SU-DHL-6 (cell line): ENCODE data around the gene PLD1.

Experiments
- H2AFZ ChIP-seq: fragments of 200-600 bp; sonication (generic); 2 replicates; pipeline ENCODE4 v1.6.1; 2014; ENCODE audit warnings: low read depth, mild to moderate bottlenecking, moderate library complexity, mixed read lengths, antibody characterized with exemption, low read length; ENCODE audit not compliant: severe bottlenecking
- H3F3A ChIP-seq: fragments of 200-600 bp; shearing (Covaris generic); 2 replicates; pipeline ENCODE4 v1.6.0; 2016; ENCODE audit warnings: antibody characterized with exemption, mild to moderate bottlenecking; ENCODE audit not compliant: insufficient read depth
- H3K27ac ChIP-seq: fragments of 200-600 bp; sonication (generic); 2 replicates; pipeline ENCODE4 v1.5.1; 2016; ENCODE audit warnings: low read depth, mild to moderate bottlenecking, low read length, moderate library complexity, mixed read lengths
- H3K27me3 ChIP-seq: fragments of 200-600 bp; sonication (generic), shearing (Covaris generic); 2 replicates; pipeline ENCODE4 v1.6.0; 2014; ENCODE audit warnings: mild to moderate bottlenecking, low read length
- H3K36me3 ChIP-seq: fragments of 200-600 bp; sonication (generic); 2 replicates; pipeline ENCODE4 v1.6.1; 2014; ENCODE audit warnings: mild to moderate bottlenecking, low read length, mixed read lengths
- H3K4me2 ChIP-seq: fragments of 300-600, 200-600 bp; shearing (Covaris generic), sonication (generic); 2 replicates; pipeline ENCODE4 v1.6.0; 2014; ENCODE audit warnings: low read length, low read depth, mild to moderate bottlenecking; ENCODE audit not compliant: poor library complexity, severe bottlenecking
- H3K4me3 ChIP-seq: fragments of 200-600 bp; sonication (generic); 2 replicates; pipeline ENCODE4 v1.5.1; 2014; ENCODE audit warnings: antibody characterized with exemption, low read length, mild to moderate bottlenecking, mixed read lengths; ENCODE audit not compliant: insufficient read depth, poor library complexity, severe bottlenecking
- H3K79me2 ChIP-seq: fragments of 200-600 bp; sonication (generic); 2 replicates; pipeline ENCODE4 v1.6.1; 2014; ENCODE audit warnings: mild to moderate bottlenecking, low read length, moderate library complexity; ENCODE audit not compliant: insufficient read depth
- H3K9ac ChIP-seq: fragments of 200-600 bp; sonication (generic); 2 replicates; pipeline ENCODE4 v1.7.0; 2014; ENCODE audit warnings: mild to moderate bottlenecking, low read length
- H3K9me2 ChIP-seq: fragments of 200-600 bp; sonication (generic); replicated peaks from 2 replicates; pipeline ENCODE4 v1.6.1; 2014; ENCODE audit warnings: low read length; ENCODE audit not compliant: insufficient read depth
- H3K9me3 ChIP-seq: fragments of 200-600 bp; sonication (generic); 2 replicates; pipeline ENCODE4 v1.6.1; 2014; ENCODE audit warnings: low read length, mixed read lengths; ENCODE audit not compliant: insufficient read depth
- H4K20me1 ChIP-seq: fragments of 200-600 bp; sonication (generic); 2 replicates; pipeline ENCODE4 v1.6.1; 2014; ENCODE audit warnings: low read depth, mild to moderate bottlenecking, antibody characterized with exemption, low read length, moderate library complexity, mixed read lengths
- EZH2phosphoT487 ChIP-seq: fragments of 200-600 bp; sonication (generic), shearing (Covaris generic); conservative IDR thresholded peaks from 2 replicates; pipeline ENCODE4 v1.6.1; 2018; ENCODE audit warnings: mild to moderate bottlenecking, antibody characterized with exemption, low read length, moderate library complexity, mixed read lengths
- TF ChIP-seq, protein P1 (sequence below): fragments of 200-600 bp; sonication (generic); IDR thresholded peaks from one replicate; pipeline ENCODE4 v1.5.1; 2017; ENCODE audit warnings: antibody characterized with exemption, mild to moderate bottlenecking, low read length, moderate library complexity; ENCODE audit not compliant: insufficient read depth, poor library complexity, severe bottlenecking

PLD1 gene

GRCh38 chr3:171566803-171567422 is 243.4 kb downstream of the PLD1 start:
- no peaks in the 10 kb centered on the region for H3K79me2 ChIP-seq
- H3K27me3 ChIP-seq, result no peaks in the 10 kb centered on the region
- no peaks in the 10 kb centered on the region for H3K36me3 ChIP-seq
- H3K4me2 ChIP-seq, result no peak overlapping the region
- no peaks in the 10 kb centered on the region for H3F3A ChIP-seq
- no peak overlapping the region for H3K4me3 ChIP-seq
- H2AFZ ChIP-seq, result no peak overlapping the region
- H3K9me3 ChIP-seq, result no peaks in the 10 kb centered on the region
- no peak overlapping the region for H3K9ac ChIP-seq
- TF ChIP-seq, protein P1, sequence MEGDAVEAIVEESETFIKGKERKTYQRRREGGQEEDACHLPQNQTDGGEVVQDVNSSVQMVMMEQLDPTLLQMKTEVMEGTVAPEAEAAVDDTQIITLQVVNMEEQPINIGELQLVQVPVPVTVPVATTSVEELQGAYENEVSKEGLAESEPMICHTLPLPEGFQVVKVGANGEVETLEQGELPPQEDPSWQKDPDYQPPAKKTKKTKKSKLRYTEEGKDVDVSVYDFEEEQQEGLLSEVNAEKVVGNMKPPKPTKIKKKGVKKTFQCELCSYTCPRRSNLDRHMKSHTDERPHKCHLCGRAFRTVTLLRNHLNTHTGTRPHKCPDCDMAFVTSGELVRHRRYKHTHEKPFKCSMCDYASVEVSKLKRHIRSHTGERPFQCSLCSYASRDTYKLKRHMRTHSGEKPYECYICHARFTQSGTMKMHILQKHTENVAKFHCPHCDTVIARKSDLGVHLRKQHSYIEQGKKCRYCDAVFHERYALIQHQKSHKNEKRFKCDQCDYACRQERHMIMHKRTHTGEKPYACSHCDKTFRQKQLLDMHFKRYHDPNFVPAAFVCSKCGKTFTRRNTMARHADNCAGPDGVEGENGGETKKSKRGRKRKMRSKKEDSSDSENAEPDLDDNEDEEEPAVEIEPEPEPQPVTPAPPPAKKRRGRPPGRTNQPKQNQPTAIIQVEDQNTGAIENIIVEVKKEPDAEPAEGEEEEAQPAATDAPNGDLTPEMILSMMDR, result no peak
- TF ChIP-seq EZH2phosphoT487, result no peak
- no peak overlapping the region for H3K27ac ChIP-seq
- no peaks in the 10 kb centered on the region for H3K9me2 ChIP-seq
- H4K20me1 ChIP-seq, result no peaks in the 10 kb centered on the region

DNA sequence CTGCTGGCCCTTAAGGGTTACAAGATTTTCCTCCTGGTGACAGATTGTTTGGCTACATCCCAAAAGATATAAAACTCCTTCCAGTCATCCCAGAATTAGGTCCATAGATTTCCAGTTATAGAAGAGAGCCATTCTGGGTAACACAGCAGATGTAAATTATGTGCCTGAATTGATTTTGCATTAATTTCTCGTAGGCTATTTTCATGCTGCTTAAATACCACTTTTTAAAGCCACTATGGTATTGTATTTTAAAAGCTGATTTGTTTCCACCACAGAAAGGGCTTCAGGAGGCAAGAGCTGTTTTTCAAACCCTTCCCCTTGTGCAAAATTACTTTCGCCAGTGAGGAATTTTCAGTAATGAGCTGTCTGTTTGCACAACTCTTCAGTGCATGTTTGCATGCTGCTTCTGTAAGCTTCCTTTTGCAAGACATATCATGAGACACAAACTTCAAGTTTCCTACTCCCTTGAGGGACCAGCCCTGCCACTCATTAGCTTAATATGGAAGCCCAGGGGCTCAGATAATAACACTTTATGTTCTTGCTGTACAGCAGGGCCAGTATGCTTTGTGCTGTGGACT is 244.7 kb downstream of the PLD1 start:
- Histone ChIP-seq H3K4me2 (no peak overlapping the region), H2AFZ (no peak overlapping the region)
- TF ChIP-seq EZH2phosphoT487, result no peak
- TF ChIP-seq, protein P1, result no peak

GRCh38 chr3:171564748-171565480 is 245.4 kb downstream of the PLD1 start:
- no peaks in the 10 kb centered on the region for H3K27me3 ChIP-seq
- no peaks in the 10 kb centered on the region; the same call in 1 of the 2 replicates for H3K9me2 ChIP-seq
- no peak overlapping the region for H3K27ac ChIP-seq

More for the DNA sequence above, 244.7 kb downstream of the PLD1 start:
- Histone ChIP-seq H3K9me2 (no peaks in the 10 kb centered on the region; the same call in 1 of the 2 replicates), H3F3A (no peaks in the 10 kb centered on the region), H3K27me3 (no peaks in the 10 kb centered on the region), H3K27ac (no peak overlapping the region), H3K9ac (no peak overlapping the region), H3K4me3 (no peak overlapping the region), H3K79me2 (no peaks in the 10 kb centered on the region), H3K36me3 (no peaks in the 10 kb centered on the region), H4K20me1 (no peaks in the 10 kb centered on the region), H3K9me3 (no peaks in the 10 kb centered on the region)

More at GRCh38 chr3:171564748-171565480, 245.4 kb downstream of the PLD1 start:
- TF ChIP-seq EZH2phosphoT487, result no peak
- TF ChIP-seq, protein P1, result no peak
- no peaks in the 10 kb centered on the region for H3F3A ChIP-seq
- H3K9ac ChIP-seq, result no peak overlapping the region
- H3K36me3 ChIP-seq, result no peaks in the 10 kb centered on the region
- H3K4me2 ChIP-seq, result no peak overlapping the region
- H3K9me3 ChIP-seq, result no peaks in the 10 kb centered on the region
- H3K79me2 ChIP-seq, result no peaks in the 10 kb centered on the region
- no peak overlapping the region for H3K4me3 ChIP-seq
- no peaks in the 10 kb centered on the region for H4K20me1 ChIP-seq
- H2AFZ ChIP-seq, result no peak overlapping the region
